Ovary (tissue), 3 donors: ENCODE results near the gene FCRL4.

Experiments
- POLR2A ChIP-seq: fragments of 450-650 bp; IDR thresholded peaks from one replicate; pipeline ENCODE4 v1.6.1; 2017; ENCODE audit warnings: antibody characterized with exemption, mild to moderate bottlenecking, moderate library complexity
- TF ChIP-seq, protein P1 (sequence below), 3 donors: fragments of 450-650 bp in 2 of 3; fragments of 200-600 bp in 1 of 3; IDR thresholded peaks; one replicate each; pipeline versions ENCODE4 v1.5.1 to v1.8.0; 2016 to 2022; ENCODE audit warnings: antibody characterized with exemption in 3 of 3, mild to moderate bottlenecking in 1 of 3
- donor health status: DM: no; HTN: no; CAD: no.

DNA sequence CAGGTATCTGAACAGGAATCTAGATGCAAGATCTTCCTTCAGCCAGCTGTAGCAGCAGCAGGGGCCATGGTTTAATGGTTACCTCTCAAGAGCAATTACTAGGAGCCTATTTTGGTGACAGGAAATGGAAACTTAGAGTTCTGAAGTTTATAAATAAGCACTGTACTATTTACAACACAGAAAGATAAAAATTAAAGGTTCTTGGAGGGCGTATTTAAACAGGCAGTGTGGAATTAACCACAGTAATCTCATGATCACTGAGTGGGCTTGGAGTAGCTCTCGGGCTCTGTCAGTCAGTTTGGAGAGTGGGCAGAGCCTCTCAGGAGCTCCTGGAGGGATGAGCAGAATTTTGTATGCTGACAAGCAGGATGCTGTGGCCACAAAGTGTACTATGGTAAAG is 35.4 kb downstream of the FCRL4 start:
- TF ChIP-seq, protein P1, sequence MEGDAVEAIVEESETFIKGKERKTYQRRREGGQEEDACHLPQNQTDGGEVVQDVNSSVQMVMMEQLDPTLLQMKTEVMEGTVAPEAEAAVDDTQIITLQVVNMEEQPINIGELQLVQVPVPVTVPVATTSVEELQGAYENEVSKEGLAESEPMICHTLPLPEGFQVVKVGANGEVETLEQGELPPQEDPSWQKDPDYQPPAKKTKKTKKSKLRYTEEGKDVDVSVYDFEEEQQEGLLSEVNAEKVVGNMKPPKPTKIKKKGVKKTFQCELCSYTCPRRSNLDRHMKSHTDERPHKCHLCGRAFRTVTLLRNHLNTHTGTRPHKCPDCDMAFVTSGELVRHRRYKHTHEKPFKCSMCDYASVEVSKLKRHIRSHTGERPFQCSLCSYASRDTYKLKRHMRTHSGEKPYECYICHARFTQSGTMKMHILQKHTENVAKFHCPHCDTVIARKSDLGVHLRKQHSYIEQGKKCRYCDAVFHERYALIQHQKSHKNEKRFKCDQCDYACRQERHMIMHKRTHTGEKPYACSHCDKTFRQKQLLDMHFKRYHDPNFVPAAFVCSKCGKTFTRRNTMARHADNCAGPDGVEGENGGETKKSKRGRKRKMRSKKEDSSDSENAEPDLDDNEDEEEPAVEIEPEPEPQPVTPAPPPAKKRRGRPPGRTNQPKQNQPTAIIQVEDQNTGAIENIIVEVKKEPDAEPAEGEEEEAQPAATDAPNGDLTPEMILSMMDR (IDR thresholded peaks at IDR 0.05): no peak
- TF ChIP-seq POLR2A: no peak
